Measurements from ENCODE around the gene FGG.
A peak's percentile ranks its signal among the peaks of the same experiment; 100 is the strongest.

Gene FGG

GRCh38 chr4:154612472-154613414 lies at the start of gene FGG:
TSS of gene FGG (minus strand) at chr4:154612656. CDS start at chr4:154612609, 47 bp downstream.
- no peak for DNase-seq (ENCODE audit: low spot score)

- DNase-seq (ENCODE audit: low spot score), result no peak
These were observed 47.6 kb upstream of the FGG start for GRCh38 chr4:154660052-154660451.

- DNase-seq (ENCODE audit: low spot score), result no peak
These were observed 46.4 kb upstream of the FGG start for GRCh38 chr4:154658680-154659405.

- DNase-seq (ENCODE audit: low spot score), result no peak
These were observed 31.0 kb upstream of the FGG start for GRCh38 chr4:154643493-154643892.

GRCh38 chr4:154642373-154643009 lies 30.0 kb upstream of the FGG start:
- no peak for DNase-seq (ENCODE audit: low spot score)

- no peak for DNase-seq (ENCODE audit: low spot score)
These were observed 28.5 kb upstream of the FGG start for GRCh38 chr4:154640999-154641398.

- peak; percentile 38 for DNase-seq (ENCODE audit: low spot score)
These were observed 21.6 kb upstream of the FGG start for GRCh38 chr4:154634058-154634457.

GRCh38 chr4:154631828-154632227 lies 19.4 kb upstream of the FGG start:
- no peak for DNase-seq (ENCODE audit: low spot score)

GRCh38 chr4:154630324-154630723 lies 17.9 kb upstream of the FGG start:
- DNase-seq (ENCODE audit: low spot score), result no peak

GRCh38 chr4:154626793-154627484 lies 14.5 kb upstream of the FGG start:
- DNase-seq (ENCODE audit: low spot score), result peak; percentile 82

- peak; percentile 71 for DNase-seq (ENCODE audit: low spot score)
These were observed 13.5 kb upstream of the FGG start for GRCh38 chr4:154625971-154626370.

- DNase-seq (ENCODE audit: low spot score), result no peak
These were observed 11.5 kb upstream of the FGG start for GRCh38 chr4:154623995-154624394.

GRCh38 chr4:154623436-154623835 lies 11.0 kb upstream of the FGG start:
- no peak for DNase-seq (ENCODE audit: low spot score)

- DNase-seq (ENCODE audit: low spot score), result peak; percentile 59
These were observed 10.1 kb upstream of the FGG start for GRCh38 chr4:154622598-154622997.

- no peak for DNase-seq (ENCODE audit: low spot score)
These were observed 7.7 kb upstream of the FGG start for GRCh38 chr4:154620111-154620510.

- peak; percentile 67 for DNase-seq (ENCODE audit: low spot score)
These were observed 6.4 kb upstream of the FGG start for GRCh38 chr4:154618708-154619315.

- no peak for DNase-seq (ENCODE audit: low spot score)
These were observed 5.4 kb upstream of the FGG start for GRCh38 chr4:154617820-154618317.

GRCh38 chr4:154616731-154617130 lies 4.3 kb upstream of the FGG start:
- DNase-seq (ENCODE audit: low spot score), result no peak

- DNase-seq (ENCODE audit: low spot score), result no peak
These were observed 3.8 kb upstream of the FGG start for GRCh38 chr4:154616287-154616686.

- DNase-seq (ENCODE audit: low spot score), result no peak
These were observed 2.8 kb upstream of the FGG start for GRCh38 chr4:154615211-154615610.

- DNase-seq (ENCODE audit: low spot score), result no peak
These were observed 1.9 kb upstream of the FGG start for GRCh38 chr4:154614306-154614705.
